SK-N-SH (cell line): ENCODE results near the gene LRRC8E. TPM values are rescaled to one million over a fixed set of nuclear protein-coding genes. Genes with fewer than 3 reads are reported as not detected.

ENCODE experiments used
- CTCF ChIA-PET: fragments of 300-600, 350-600 bp; formaldehyde crosslinking; extraction: SDS; loops from one replicate; lab custom pipeline; 2021; lab: Yijun Ruan, JAX
- POLR2A ChIA-PET: fragments of 350-600 bp; sonication (Branson Sonifier 250); formaldehyde crosslinking; extraction: SDS; loops from one replicate; lab custom pipeline; 2020; ENCODE audit warnings: antibody characterized with exemption, inconsistent platforms; lab: Yijun Ruan, JAX
- DNase-seq: peaks from one replicate; pipeline ENCODE4 v3.0.0; 2012
- H2AFZ ChIP-seq: fragments of 200-600 bp; sonication (generic); 2 replicates; pipeline ENCODE4 v1.8.1; 2016; ENCODE audit warnings: antibody characterized with exemption, mild to moderate bottlenecking, low read depth
- H3F3A ChIP-seq: fragments of 200-600 bp; sonication (generic); replicated peaks from 2 replicates; pipeline ENCODE3; 2016; ENCODE audit warnings: antibody characterized with exemption, mild to moderate bottlenecking; ENCODE audit not compliant: insufficient read depth
- H3K27ac ChIP-seq, 2 experiments: fragments of 200-500 bp in 1 of 2; fragments of 200-600 bp in 1 of 2; sonication (Bioruptor generic) in 1 of 2; sonication (generic), shearing (Covaris generic) in 1 of 2; 2 replicates each; pipeline versions ENCODE4 v1.5.1 to v1.6.1; 2014 to 2016; ENCODE audit warnings: low read depth in 2 of 2, inconsistent platforms in 1 of 2, low read length in 1 of 2, mild to moderate bottlenecking in 1 of 2, mixed read lengths in 1 of 2
- H3K27me3 ChIP-seq: fragments of 200-600 bp; sonication (generic), shearing (Covaris generic); 2 replicates; pipeline ENCODE4 v1.6.1; 2016; ENCODE audit warnings: mixed run types; ENCODE audit not compliant: insufficient read depth
- H3K36me3 ChIP-seq, 2 experiments: fragments of 200-500 bp in 1 of 2; fragments of 200-600 bp in 1 of 2; sonication (Bioruptor generic) in 1 of 2; sonication (generic) in 1 of 2; replicated peaks in 1 of 2; 2 replicates each; pipeline versions ENCODE3 to v1.5.1; 2014 to 2016; ENCODE audit warnings: low read length in 1 of 2, mild to moderate bottlenecking in 1 of 2; ENCODE audit not compliant: insufficient read depth in 2 of 2, control insufficient read depth in 1 of 2
- H3K4me1 ChIP-seq, 2 experiments: fragments of 200-500 bp in 1 of 2; fragments of 200-600 bp in 1 of 2; sonication (Bioruptor generic) in 1 of 2; sonication (generic), shearing (Covaris generic) in 1 of 2; 2 replicates each; pipeline versions ENCODE4 v1.5.1 to v1.6.1; 2014 to 2016; ENCODE audit warnings: low read depth in 1 of 2, low read length in 1 of 2, mixed run types in 1 of 2; ENCODE audit not compliant: insufficient read depth in 2 of 2, control insufficient read depth in 1 of 2
- H3K4me2 ChIP-seq: fragments of 200-600 bp; sonication (generic), shearing (Covaris generic); 2 replicates; pipeline ENCODE4 v1.6.1; 2017; ENCODE audit warnings: mixed run types
- H3K4me3 ChIP-seq, 2 experiments: fragments of 200-500 bp in 1 of 2; fragments of 200-600 bp in 1 of 2; sonication (Bioruptor generic) in 1 of 2; sonication (generic), shearing (Covaris generic) in 1 of 2; 2 replicates each; pipeline versions ENCODE4 v1.5.1 to v1.8.1; 2014 to 2016; ENCODE audit warnings: low read depth in 2 of 2, inconsistent platforms in 1 of 2, low read length in 1 of 2, mild to moderate bottlenecking in 1 of 2, mixed read lengths in 1 of 2, moderate library complexity in 1 of 2
- H3K79me2 ChIP-seq: fragments of 200-600 bp; sonication (generic); 2 replicates; pipeline ENCODE4 v1.8.1; 2017; ENCODE audit warnings: mild to moderate bottlenecking; ENCODE audit not compliant: insufficient read depth
- H3K9ac ChIP-seq: fragments of 200-600 bp; sonication (generic); 2 replicates; pipeline ENCODE4 v1.6.1; 2017; ENCODE audit warnings: mixed run types
- H3K9me2 ChIP-seq: fragments of 200-600 bp; sonication (generic); 2 replicates; pipeline ENCODE4 v1.6.1; 2017; ENCODE audit warnings: mixed run types
- H3K9me3 ChIP-seq: fragments of 200-600 bp; sonication (generic); 2 replicates; pipeline ENCODE4 v1.6.1; 2017; ENCODE audit warnings: mixed run types, mild to moderate bottlenecking, moderate library complexity
- H4K20me1 ChIP-seq: fragments of 200-600 bp; sonication (generic); 2 replicates; pipeline ENCODE4 v1.6.1; 2017; ENCODE audit warnings: mild to moderate bottlenecking, mixed run types; ENCODE audit not compliant: insufficient read depth
- EZH2phosphoT487 ChIP-seq: fragments of 200-600 bp; sonication (generic); IDR thresholded peaks from 2 replicates; pipeline ENCODE4 v1.6.1; 2017; ENCODE audit warnings: low read depth, mixed run types, mild to moderate bottlenecking, antibody characterized with exemption, moderate library complexity, borderline replicate concordance
- FOSL2 ChIP-seq: IDR thresholded peaks from 2 replicates; pipeline ENCODE4 v1.4.0; 2012; ENCODE audit warnings: low read depth, mild to moderate bottlenecking, moderate library complexity, borderline replicate concordance
- FOXM1 ChIP-seq: IDR thresholded peaks from 2 replicates; pipeline ENCODE4 v1.4.0; 2012; ENCODE audit warnings: low read depth, mild to moderate bottlenecking
- GABPA ChIP-seq: IDR thresholded peaks from 2 replicates; pipeline ENCODE4 v1.4.0; 2012; ENCODE audit warnings: low read depth, mild to moderate bottlenecking
- GATA2 ChIP-seq: sonication (generic); formaldehyde crosslinking; IDR thresholded peaks from 2 replicates; pipeline ENCODE4 v1.5.0; 2020; ENCODE audit warnings: mild to moderate bottlenecking, missing genetic modification reagents
- IRF3 ChIP-seq: fragments of 150-350 bp; IDR thresholded peaks from 2 replicates; pipeline ENCODE4 v1.6.1; 2016; ENCODE audit warnings: mild to moderate bottlenecking, low read depth, low read length
- JUND ChIP-seq: IDR thresholded peaks from 2 replicates; pipeline ENCODE4 v1.4.0; 2012
- MAX ChIP-seq: IDR thresholded peaks from 2 replicates; pipeline ENCODE4 v1.4.0; 2012; ENCODE audit warnings: low read depth
- NFIC ChIP-seq: IDR thresholded peaks from 2 replicates; pipeline ENCODE4 v1.4.0; 2012; ENCODE audit warnings: borderline replicate concordance
- NRF1 ChIP-seq: IDR thresholded peaks from 2 replicates; pipeline ENCODE4 v1.6.1; 2012; ENCODE audit warnings: low read depth, mild to moderate bottlenecking, low read length
- PBX3 ChIP-seq: IDR thresholded peaks from 2 replicates; pipeline ENCODE4; 2012
- POLR2AphosphoS5 ChIP-seq: IDR thresholded peaks from 2 replicates; pipeline ENCODE4 v1.6.1; 2012; ENCODE audit warnings: low read depth, low read length
- RAD21 ChIP-seq: IDR thresholded peaks from 2 replicates; pipeline ENCODE4 v1.6.1; 2012; ENCODE audit warnings: mild to moderate bottlenecking, low read length
- REST ChIP-seq: IDR thresholded peaks from 2 replicates; pipeline ENCODE4 v1.6.1; 2012; ENCODE audit warnings: mild to moderate bottlenecking, low read depth, low read length, moderate library complexity
- RFX5 ChIP-seq: IDR thresholded peaks from 2 replicates; pipeline ENCODE4 v1.6.1; 2012; ENCODE audit warnings: mild to moderate bottlenecking, improper control_type of control experiment, low read length
- RXRA ChIP-seq: IDR thresholded peaks from 2 replicates; pipeline ENCODE4 v1.4.0; 2012; ENCODE audit warnings: low read depth, mild to moderate bottlenecking, borderline replicate concordance
- SMC3 ChIP-seq: IDR thresholded peaks from 2 replicates; pipeline ENCODE4 v1.6.1; 2012; ENCODE audit warnings: low read depth, low read length, improper control_type of control experiment
- USF1 ChIP-seq: IDR thresholded peaks from 2 replicates; pipeline ENCODE4 v1.4.0; 2012; ENCODE audit warnings: low read depth, borderline replicate concordance
- USF2 ChIP-seq: fragments of 150-350 bp; IDR thresholded peaks from 2 replicates; pipeline ENCODE4 v1.6.1; 2017; ENCODE audit warnings: antibody characterized with exemption, low read length, low read depth, borderline replicate concordance
- YY1 ChIP-seq: IDR thresholded peaks from 2 replicates; pipeline ENCODE4 v1.4.0; 2012; ENCODE audit warnings: low read depth, mild to moderate bottlenecking
- ZBTB33 ChIP-seq: IDR thresholded peaks from 2 replicates; pipeline ENCODE4 v1.4.0; 2012; ENCODE audit warnings: low read depth, borderline replicate concordance
- WGBS: methylation state at CpG from one replicate; pipeline ENCODE4 v1.1.6; 2017; ENCODE audit warnings: low lambda C conversion rate; 5-methylcytosine and 5-hydroxymethylcytosine counted together
- polyA plus RNA-seq, 3 experiments: library from polyadenylated mRNA; depleted of rRNA; stranded (reverse); fragments of >200 nt; gene quantifications; 2 replicates each; pipeline ENCODE4 v1.2.3, GENCODE V29; 2012

LRRC8E gene
- polyA plus RNA-seq, 1 of the 3 experiments (the other 2 are of a cell fraction) = 0.02 TPM

- Histone ChIP-seq H3F3A (peaks cover 4% of the 10 kb centered on the region), H3K9ac (peak within 1 kb of the TSS; percentile 81), H4K20me1 (peaks cover 32% of the 10 kb centered on the region), H3K4me3 (peak within 1 kb of the TSS; percentile 77), H3K27me3 (peaks cover 7% of the 10 kb centered on the region; the same call in 1 of the 2 replicates), H3K4me1 (peaks cover 10 to 41% of the 10 kb centered on the region in 2 experiments; a peak in 2 of 4 replicates), H3K27ac (peak within 1 kb of the TSS; percentile 86 to 92), H3K36me3 (peaks cover 0 to 20% of the 10 kb centered on the region in 2 experiments), H2AFZ (peak within 1 kb of the TSS; percentile 84; the same call in 1 of the 2 replicates), H3K9me3 (no peaks in the 10 kb centered on the region), H3K9me2 (no peaks in the 10 kb centered on the region), H3K4me2 (peak within 1 kb of the TSS; percentile 94), H3K79me2 (peaks cover 24% of the 10 kb centered on the region; the same call in 1 of the 2 replicates)
- peak; percentile 90 for DNase-seq
- 55% methylated on average over 20 of the region's 62 CpGs for WGBS
- POLR2A ChIA-PET = interaction anchor here (0.6 to 2.4 kb wide), 7 partner anchors 9 to 58 kb away, joined by 3 to 10 read pairs (median 8); partner anchors contain the start of genes MAP2K7, PRR36 and TIMM44
- CTCF ChIA-PET = interaction anchor here (0.6 to 5.0 kb wide), 11 partner anchors 10 to 352 kb away, joined by 3 to 36 read pairs (median 4); partner anchors contain the start of genes MAP2K7, PRR36 and TRAPPC5
- no peak for TF ChIP-seq JUND
- no peak for TF ChIP-seq GATA2 (CRISPR knock-in tag)
- no peak for TF ChIP-seq USF1
- no peak for TF ChIP-seq RAD21
- no peak for TF ChIP-seq USF2
- 0 out of 2 replicates have a peak, but pooled peaks have one; percentile 31 for TF ChIP-seq GABPA
- TF ChIP-seq IRF3 = no peak
- TF ChIP-seq POLR2AphosphoS5 = peak; percentile 83
- 0 out of 2 replicates have a peak, but pooled peaks have one; percentile 22 for TF ChIP-seq PBX3
- no peak for TF ChIP-seq ZBTB33
- peak; percentile 37; the same call in 1 of the 2 replicates for TF ChIP-seq NFIC
- no peak for TF ChIP-seq RFX5
- TF ChIP-seq REST = 0 out of 2 replicates have a peak, but pooled peaks have one; percentile 18
- TF ChIP-seq FOXM1 = no peak
- no peak for TF ChIP-seq FOSL2
- no peak for TF ChIP-seq SMC3
- peak; percentile 50; the same call in 1 of the 2 replicates for TF ChIP-seq MAX
- TF ChIP-seq EZH2phosphoT487 = no peak
- no peak for TF ChIP-seq NRF1
- no peak for TF ChIP-seq RXRA
- peak; percentile 34; the same call in 1 of the 2 replicates for TF ChIP-seq YY1
Observed at GRCh38 chr19:7919610-7920518, 31.6 kb downstream of the LRRC8E start, which contains the start of gene SNAPC2. Gene SNAPC2 (plus strand): TSS chr19:7920338. CDS start chr19:7920367, 29 bp downstream.
